HUES6 (cell line): ENCODE data around the gene ZNF658.
"Not testable (repeated sequence)": the region's sequence is repeated elsewhere in the genome, so short reads cannot be mapped to it uniquely, and the experiment has no call there.

Source experiments
- H3K27ac ChIP-seq: 2 replicates; pipeline ENCODE4 v1.7.0; 2013; ENCODE audit warnings: low read depth, mild to moderate bottlenecking, low read length, inconsistent platforms
- H3K27me3 ChIP-seq: 2 replicates; pipeline ENCODE4 v1.6.1; 2013; ENCODE audit warnings: low read length; ENCODE audit not compliant: control insufficient read depth, insufficient read depth
- H3K36me3 ChIP-seq: 2 replicates; pipeline ENCODE4 v1.6.1; 2013; ENCODE audit warnings: low read length; ENCODE audit not compliant: control insufficient read depth, insufficient read depth
- H3K4me1 ChIP-seq: 2 replicates; pipeline ENCODE4 v1.6.1; 2013; ENCODE audit warnings: low read length; ENCODE audit not compliant: control insufficient read depth, insufficient read depth
- H3K4me3 ChIP-seq: 2 replicates; pipeline ENCODE4 v1.5.1; 2013; ENCODE audit warnings: low read depth, low read length
- H3K9ac ChIP-seq: one replicate; pipeline ENCODE4 v1.6.1; 2013; ENCODE audit warnings: mild to moderate bottlenecking, low read length
- H3K9me3 ChIP-seq: 2 replicates; pipeline ENCODE4 v1.6.1; 2013; ENCODE audit warnings: low read depth, low read length; ENCODE audit not compliant: control insufficient read depth, insufficient read depth

ZNF658 gene

GRCh38 chr9:66938322-66938721, 37.8 kb downstream of the ZNF658 start:
- not testable (repeated sequence) for H3K36me3 ChIP-seq, H3K27me3 ChIP-seq, H3K27ac ChIP-seq, H3K9ac ChIP-seq, H3K4me3 ChIP-seq, H3K4me1 ChIP-seq, H3K9me3 ChIP-seq

DNA sequence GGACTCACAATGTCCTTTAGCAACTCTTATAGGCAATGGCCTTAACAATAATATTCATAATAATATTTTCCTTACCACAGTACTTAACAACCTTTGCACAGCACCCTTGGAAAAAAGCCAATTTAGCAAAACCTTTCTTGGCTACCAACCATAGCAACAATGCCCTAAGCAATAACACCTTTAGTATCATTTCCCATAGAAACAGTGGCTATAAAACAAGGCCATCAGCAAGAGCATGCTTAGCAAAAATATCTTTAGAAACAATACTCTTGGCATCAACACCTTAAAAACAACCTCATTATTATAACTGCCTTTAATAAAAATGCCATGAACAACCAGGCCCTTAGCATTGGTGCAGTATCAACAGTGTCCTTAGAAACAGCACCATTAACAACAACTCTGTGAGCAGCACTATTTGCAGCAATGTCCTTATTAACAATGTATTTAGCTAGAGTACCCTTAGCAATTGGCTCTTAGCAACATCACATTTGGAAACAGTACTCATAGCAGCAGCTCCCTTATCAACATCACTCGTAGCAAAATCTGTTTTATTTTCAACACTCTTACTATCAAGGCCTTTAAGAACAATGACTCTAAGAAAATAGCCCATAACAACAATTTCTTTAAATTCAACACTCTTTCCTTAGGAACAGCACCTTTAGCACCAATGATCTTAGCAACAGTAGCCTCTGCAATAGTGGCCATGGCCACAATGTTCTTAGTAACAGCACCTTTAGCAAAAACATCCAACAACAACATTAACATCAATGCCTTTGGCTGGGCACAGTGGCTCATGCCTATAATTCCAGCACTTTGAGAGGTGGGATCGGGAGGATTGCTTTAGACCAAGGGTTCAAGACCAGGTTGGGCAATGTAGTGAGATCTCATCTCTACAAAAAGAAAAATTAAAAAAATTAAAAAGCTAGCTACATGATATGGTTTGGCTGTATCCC, 39.6 kb downstream of the ZNF658 start:
- H3K4me3 ChIP-seq, H3K36me3 ChIP-seq, H3K9me3 ChIP-seq, H3K9ac ChIP-seq, H3K27ac ChIP-seq, H3K27me3 ChIP-seq, H3K4me1 ChIP-seq: not testable (repeated sequence)

- not testable (repeated sequence) for H3K27me3 ChIP-seq, H3K9ac ChIP-seq, H3K4me1 ChIP-seq, H3K27ac ChIP-seq, H3K4me3 ChIP-seq, H3K9me3 ChIP-seq, H3K36me3 ChIP-seq
Measured at GRCh38 chr9:66942400-66943155, 42.1 kb downstream of the ZNF658 start.

GRCh38 chr9:66952576-66952975, 52.1 kb downstream of the ZNF658 start:
- not testable (repeated sequence) for H3K4me1 ChIP-seq, H3K9me3 ChIP-seq, H3K27ac ChIP-seq

More at GRCh38 chr9:66952576-66952975, 52.1 kb downstream of the ZNF658 start:
- not testable (repeated sequence) for H3K36me3 ChIP-seq, H3K27me3 ChIP-seq, H3K9ac ChIP-seq, H3K4me3 ChIP-seq
